Measurements from ENCODE around the gene CDK5RAP2. TPM values are rescaled to one million over a fixed set of nuclear protein-coding genes. Genes with fewer than 3 reads are reported as not detected.
"Not testable (repeated sequence)": the region's sequence is repeated elsewhere in the genome, so short reads cannot be mapped to it uniquely, and the experiment has no call there.

The CDK5RAP2 gene
- total and polyA plus RNA-seq, 7 donors: 10.6 to 57.8 (median 41.0) TPM

GRCh38 chr9:120532891-120533290, 47.1 kb downstream of the CDK5RAP2 start:
- H3K27ac ChIP-seq: no peak overlapping the region
- TF ChIP-seq POLR2A (IDR thresholded peaks at IDR 0.05) (no peak), EP300 (IDR thresholded peaks at IDR 0.05) (no peak), POLR2AphosphoS5 (IDR thresholded peaks at IDR 0.05) (no peak), CTCF (IDR thresholded peaks at IDR 0.05) (no peak)
- no peak for DNase-seq
- no peaks in the 10 kb centered on the region for H3K27me3 ChIP-seq
- H3K36me3 ChIP-seq: peaks cover 18 to 90% (median 39%) of the 10 kb centered on the region in 4 donors
- intact Hi-C loops (cut with DNase I): no loop called here
- H3K4me3 ChIP-seq: no peak overlapping the region
- no peaks in the 10 kb centered on the region for H3K9me3 ChIP-seq
- H3K4me1 ChIP-seq: no peaks in the 10 kb centered on the region
- 90 to 91% methylated on average over 10 of the region's 10 CpGs for WGBS, 2 donors

- H3K9me3 ChIP-seq: no peaks in the 10 kb centered on the region
- WGBS, 2 donors: 62 to 87% methylated on average over 6 of the region's 6 CpGs
- no peaks in the 10 kb centered on the region for H3K27me3 ChIP-seq
- peaks cover 18 to 90% (median 43%) of the 10 kb centered on the region in 4 donors for H3K36me3 ChIP-seq
- no peak overlapping the region for H3K4me3 ChIP-seq
- intact Hi-C loops (cut with DNase I): no loop called here
- H3K4me1 ChIP-seq: no peaks in the 10 kb centered on the region
- no peak overlapping the region for H3K27ac ChIP-seq
- TF ChIP-seq CTCF (IDR thresholded peaks at IDR 0.05) (no peak), POLR2A (IDR thresholded peaks at IDR 0.05) (no peak), POLR2AphosphoS5 (IDR thresholded peaks at IDR 0.05) (no peak), EP300 (IDR thresholded peaks at IDR 0.05) (no peak)
- no peak for DNase-seq
Measured at GRCh38 chr9:120532475-120532874, 47.5 kb downstream of the CDK5RAP2 start.

GRCh38 chr9:120531683-120532300, 48.2 kb downstream of the CDK5RAP2 start:
- no peaks in the 10 kb centered on the region for H3K9me3 ChIP-seq
- intact Hi-C loops (cut with DNase I): no loop called here
- WGBS, 2 donors: 62 to 77% methylated on average over 2 of the region's 2 CpGs
- TF ChIP-seq POLR2A (IDR thresholded peaks at IDR 0.05) (no peak), POLR2AphosphoS5 (IDR thresholded peaks at IDR 0.05) (no peak), EP300 (IDR thresholded peaks at IDR 0.05) (no peak), CTCF (IDR thresholded peaks at IDR 0.05) (no peak)
- DNase-seq: no peak
- no peaks in the 10 kb centered on the region for H3K4me1 ChIP-seq
- peaks cover 18 to 91% (median 47%) of the 10 kb centered on the region in 4 donors for H3K36me3 ChIP-seq
- H3K4me3 ChIP-seq: no peak overlapping the region
- no peaks in the 10 kb centered on the region for H3K27me3 ChIP-seq
- no peak overlapping the region for H3K27ac ChIP-seq

- intact Hi-C loops (cut with DNase I); H3K27me3 ChIP-seq; H3K4me3 ChIP-seq; DNase-seq; H3K27ac ChIP-seq; H3K9me3 ChIP-seq; H3K4me1 ChIP-seq: not testable (repeated sequence)
- 86 to 91% methylated on average over 6 of the region's 6 CpGs for WGBS, 2 donors
- H3K36me3 ChIP-seq: peaks cover 18 to 93% (median 45%) of the 10 kb centered on the region in 4 donors
Measured at GRCh38 chr9:120530220-120530832, 49.6 kb downstream of the CDK5RAP2 start.

- intact Hi-C loops (cut with DNase I): no loop called here
- no peaks in the 10 kb centered on the region for H3K27me3 ChIP-seq
- peaks cover 24 to 93% (median 50%) of the 10 kb centered on the region in 4 donors for H3K36me3 ChIP-seq
- DNase-seq: no peak
- 86 to 87% methylated on average over 7 of the region's 7 CpGs for WGBS, 2 donors
- H3K27ac ChIP-seq: no peak overlapping the region
- TF ChIP-seq EP300 (IDR thresholded peaks at IDR 0.05) (no peak), CTCF (IDR thresholded peaks at IDR 0.05) (no peak), POLR2A (IDR thresholded peaks at IDR 0.05) (no peak), POLR2AphosphoS5 (IDR thresholded peaks at IDR 0.05) (no peak)
- H3K4me1 ChIP-seq: no peaks in the 10 kb centered on the region
- H3K9me3 ChIP-seq: no peaks in the 10 kb centered on the region
- no peak overlapping the region for H3K4me3 ChIP-seq
Measured at GRCh38 chr9:120528829-120529228, 51.1 kb downstream of the CDK5RAP2 start.

Measured in sigmoid colon (tissue), 7 donors.